ENCODE results near the gene NPIPB5.
"Not testable (repeated sequence)": the region's sequence is repeated elsewhere in the genome, so short reads cannot be mapped to it uniquely, and the experiment has no call there.

DNA sequence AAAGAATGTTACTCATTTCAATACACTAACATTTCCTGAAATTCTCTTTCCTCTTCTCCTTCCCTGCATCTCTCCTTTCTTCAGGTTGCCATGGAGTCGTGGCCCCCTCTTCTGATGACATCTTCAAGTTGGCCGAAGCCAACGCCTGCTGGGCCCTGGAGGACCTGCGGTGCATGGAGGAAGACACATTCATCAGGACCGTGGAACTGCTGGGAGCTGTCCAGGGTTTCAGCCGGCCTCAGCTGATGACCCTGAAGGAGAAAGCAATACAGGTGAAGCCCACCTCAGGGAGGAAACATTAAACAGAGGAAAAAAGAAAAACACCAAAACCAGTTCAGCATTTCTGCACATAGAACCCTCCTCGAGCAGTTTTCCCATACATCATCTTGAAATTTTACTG is 46.1 kb downstream of the NPIPB5 start:
- not testable (repeated sequence) for TF ChIP-seq RAD21 (IDR thresholded peaks at IDR 0.05); CTCF (IDR thresholded peaks at IDR 0.05; ENCODE audit: low read depth, low read length, missing input control); NR2F2 (IDR thresholded peaks at IDR 0.05); HNF4G (IDR thresholded peaks at IDR 0.05); JUND (IDR thresholded peaks at IDR 0.05); YY1 (IDR thresholded peaks at IDR 0.05); ATF3 (IDR thresholded peaks at IDR 0.05); EGR1 (IDR thresholded peaks at IDR 0.05; ENCODE audit: low read depth in 2 of 2); GABPA (IDR thresholded peaks at IDR 0.05 in 1 of 2, conservative IDR thresholded peaks at IDR 0.05 in 1 of 2); RXRA (IDR thresholded peaks at IDR 0.05)
- TF ChIP-seq, protein P1, sequence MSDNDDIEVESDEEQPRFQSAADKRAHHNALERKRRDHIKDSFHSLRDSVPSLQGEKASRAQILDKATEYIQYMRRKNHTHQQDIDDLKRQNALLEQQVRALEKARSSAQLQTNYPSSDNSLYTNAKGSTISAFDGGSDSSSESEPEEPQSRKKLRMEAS (IDR thresholded peaks at IDR 0.05), result not testable (repeated sequence)
- TF ChIP-seq, protein P2, sequence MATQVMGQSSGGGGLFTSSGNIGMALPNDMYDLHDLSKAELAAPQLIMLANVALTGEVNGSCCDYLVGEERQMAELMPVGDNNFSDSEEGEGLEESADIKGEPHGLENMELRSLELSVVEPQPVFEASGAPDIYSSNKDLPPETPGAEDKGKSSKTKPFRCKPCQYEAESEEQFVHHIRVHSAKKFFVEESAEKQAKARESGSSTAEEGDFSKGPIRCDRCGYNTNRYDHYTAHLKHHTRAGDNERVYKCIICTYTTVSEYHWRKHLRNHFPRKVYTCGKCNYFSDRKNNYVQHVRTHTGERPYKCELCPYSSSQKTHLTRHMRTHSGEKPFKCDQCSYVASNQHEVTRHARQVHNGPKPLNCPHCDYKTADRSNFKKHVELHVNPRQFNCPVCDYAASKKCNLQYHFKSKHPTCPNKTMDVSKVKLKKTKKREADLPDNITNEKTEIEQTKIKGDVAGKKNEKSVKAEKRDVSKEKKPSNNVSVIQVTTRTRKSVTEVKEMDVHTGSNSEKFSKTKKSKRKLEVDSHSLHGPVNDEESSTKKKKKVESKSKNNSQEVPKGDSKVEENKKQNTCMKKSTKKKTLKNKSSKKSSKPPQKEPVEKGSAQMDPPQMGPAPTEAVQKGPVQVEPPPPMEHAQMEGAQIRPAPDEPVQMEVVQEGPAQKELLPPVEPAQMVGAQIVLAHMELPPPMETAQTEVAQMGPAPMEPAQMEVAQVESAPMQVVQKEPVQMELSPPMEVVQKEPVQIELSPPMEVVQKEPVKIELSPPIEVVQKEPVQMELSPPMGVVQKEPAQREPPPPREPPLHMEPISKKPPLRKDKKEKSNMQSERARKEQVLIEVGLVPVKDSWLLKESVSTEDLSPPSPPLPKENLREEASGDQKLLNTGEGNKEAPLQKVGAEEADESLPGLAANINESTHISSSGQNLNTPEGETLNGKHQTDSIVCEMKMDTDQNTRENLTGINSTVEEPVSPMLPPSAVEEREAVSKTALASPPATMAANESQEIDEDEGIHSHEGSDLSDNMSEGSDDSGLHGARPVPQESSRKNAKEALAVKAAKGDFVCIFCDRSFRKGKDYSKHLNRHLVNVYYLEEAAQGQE (IDR thresholded peaks at IDR 0.05), result not testable (repeated sequence)
- TF ChIP-seq, protein P3, sequence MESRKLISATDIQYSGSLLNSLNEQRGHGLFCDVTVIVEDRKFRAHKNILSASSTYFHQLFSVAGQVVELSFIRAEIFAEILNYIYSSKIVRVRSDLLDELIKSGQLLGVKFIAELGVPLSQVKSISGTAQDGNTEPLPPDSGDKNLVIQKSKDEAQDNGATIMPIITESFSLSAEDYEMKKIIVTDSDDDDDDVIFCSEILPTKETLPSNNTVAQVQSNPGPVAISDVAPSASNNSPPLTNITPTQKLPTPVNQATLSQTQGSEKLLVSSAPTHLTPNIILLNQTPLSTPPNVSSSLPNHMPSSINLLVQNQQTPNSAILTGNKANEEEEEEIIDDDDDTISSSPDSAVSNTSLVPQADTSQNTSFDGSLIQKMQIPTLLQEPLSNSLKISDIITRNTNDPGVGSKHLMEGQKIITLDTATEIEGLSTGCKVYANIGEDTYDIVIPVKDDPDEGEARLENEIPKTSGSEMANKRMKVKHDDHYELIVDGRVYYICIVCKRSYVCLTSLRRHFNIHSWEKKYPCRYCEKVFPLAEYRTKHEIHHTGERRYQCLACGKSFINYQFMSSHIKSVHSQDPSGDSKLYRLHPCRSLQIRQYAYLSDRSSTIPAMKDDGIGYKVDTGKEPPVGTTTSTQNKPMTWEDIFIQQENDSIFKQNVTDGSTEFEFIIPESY (IDR thresholded peaks at IDR 0.05), result not testable (repeated sequence)
